ENCODE results near the gene MYH14. TPM values are rescaled to one million over a fixed set of nuclear protein-coding genes. Genes with fewer than 3 reads are reported as not detected.

Gene MYH14
- total and polyA plus RNA-seq, 9 of the 15 experiments (the other 6 are each of a cell fraction or from before 2014, with no cell fraction given), result 0.04 to 0.86 (median 0.19) TPM; not detected in 2

GRCh38 chr19:50273821-50274220, 70.4 kb downstream of the MYH14 start (continued):
- peak; percentile 86 for TF ChIP-seq RBM25 (IDR thresholded peaks at IDR 0.05; ENCODE audit: low read depth, low read length, severe bottlenecking)

GRCh38 chr19:50275577-50276368, 72.4 kb downstream of the MYH14 start:
- FAIRE-seq (no peak), DNase-seq (ENCODE audit: extremely low read depth in 1 of 4, low spot score in 3 of 4) (no peak), ATAC-seq (peak; percentile 45)
- in situ Hi-C loops (cut with MboI) (no loop called here), intact Hi-C loops (cut with micrococcal nuclease) (no loop called here)
- ChIA-PET CTCF (ENCODE audit: low intra/inter-chr PET ratio) (no interaction called here), POLR2A (interaction anchor here (0.6 to 1.5 kb wide), 5 partner anchors 11 to 214 kb away, joined by 3 to 6 read pairs (median 3); no protein-coding TSS in a partner anchor)
- Histone ChIP-seq H3K27me3 (ENCODE audit: control insufficient read depth in 2 of 2, insufficient read depth in 2 of 2, low read length in 2 of 2) (peaks cover 8 to 35% of the 10 kb centered on the region in 2 experiments; a peak in 4 of 5 replicates), H3K36me3 (ENCODE audit: control insufficient read depth, insufficient read depth, low read length) (no peaks in the 10 kb centered on the region), H3K9me3 (replicated peaks; ENCODE audit: control insufficient read depth, insufficient read depth, low read depth, low read length) (no peaks in the 10 kb centered on the region), H3K4me2 (ENCODE audit: insufficient read depth, low read length) (no peak overlapping the region), H3K9ac (ENCODE audit: insufficient read depth in 1 of 2, low read depth in 2 of 2, low read length in 2 of 2) (peak overlapping the region in 1 of 2 experiments; percentile 48; a peak in 1 of 4 replicates), H3K9me1 (ENCODE audit: control insufficient read depth, insufficient read depth, low read length) (peaks cover 2% of the 10 kb centered on the region), H3K4me1 (replicated peaks in 1 of 2; ENCODE audit: control insufficient read depth in 2 of 2, insufficient read depth in 2 of 2, low read length in 2 of 2) (peaks cover 0 to 26% of the 10 kb centered on the region in 2 experiments; a peak in 2 of 5 replicates), H4K20me1 (replicated peaks; ENCODE audit: control insufficient read depth, insufficient read depth, low read length) (no peaks in the 10 kb centered on the region), H3K4me3 (no peak overlapping the region), H3K27ac (ENCODE audit: extremely low read depth, low read depth, low read length) (no peak overlapping the region), H3K79me2 (ENCODE audit: control insufficient read depth, insufficient read depth, low read length) (no peaks in the 10 kb centered on the region), H2AFZ (ENCODE audit: low read depth, low read length) (no peak overlapping the region)
- WGBS (ENCODE audit: insufficient coverage, low coverage, missing lambda C conversion rate), result 18% methylated on average over 26 of the region's 26 CpGs
- BruUV-seq (replicated peaks), result no TSS peak
- TF ChIP-seq PYGO2 (tag; IDR thresholded peaks at IDR 0.05), result no peak
- TF ChIP-seq ZNF143 (CRISPR knock-in tag; IDR thresholded peaks at IDR 0.05), result no peak
- 0 out of 4 replicates have a peak, but pooled peaks of 1 of the 2 experiments have one; percentile 5 for TF ChIP-seq KDM1A (IDR thresholded peaks at IDR 0.05)

All from K562 (cell line).